Neuronal stem cell (in vitro differentiated cells): ENCODE measurements around the gene DCAF11.

Source experiments
- DNase-seq: peaks from one replicate; pipeline ENCODE4 v3.0.0-alpha.2; 2013; ENCODE audit warnings: low spot score
- H2AFZ ChIP-seq: one replicate; pipeline ENCODE4 v1.6.1; 2013; ENCODE audit warnings: mild to moderate bottlenecking, low read length, inconsistent platforms
- H2AK5ac ChIP-seq: 2 replicates; pipeline ENCODE4 v1.6.1; 2013; ENCODE audit warnings: low read depth, mild to moderate bottlenecking, inconsistent platforms, low read length, moderate library complexity, mixed read lengths
- H2BK120ac ChIP-seq: 2 replicates; pipeline ENCODE4 v1.6.1; 2013; ENCODE audit warnings: low read depth, mild to moderate bottlenecking, inconsistent platforms, low read length, moderate library complexity, mixed read lengths
- H2BK12ac ChIP-seq: one replicate; pipeline ENCODE4 v1.6.1; 2013; ENCODE audit warnings: low read length, inconsistent platforms
- H2BK15ac ChIP-seq: 2 replicates; pipeline ENCODE4 v1.6.1; 2013; ENCODE audit warnings: mild to moderate bottlenecking, low read length, inconsistent platforms, mixed read lengths
- H2BK5ac ChIP-seq: one replicate; pipeline ENCODE4 v1.6.1; 2013; ENCODE audit warnings: inconsistent platforms, mild to moderate bottlenecking, low read length, moderate library complexity
- H3K14ac ChIP-seq: one replicate; pipeline ENCODE4 v1.6.1; 2013; ENCODE audit warnings: low read length, inconsistent platforms
- H3K18ac ChIP-seq: 2 replicates; pipeline ENCODE4 v1.6.1; 2013; ENCODE audit warnings: low read length, inconsistent platforms
- H3K23ac ChIP-seq: 2 replicates; pipeline ENCODE4 v1.6.1; 2013; ENCODE audit warnings: low read depth, mild to moderate bottlenecking, mixed read lengths, low read length, inconsistent platforms; ENCODE audit not compliant: poor library complexity
- H3K27ac ChIP-seq: replicated peaks from 3 replicates; pipeline ENCODE4 v1.5.1; 2013; ENCODE audit warnings: low read length, inconsistent platforms
- H3K27me3 ChIP-seq, 3 experiments: 2 replicates each; pipeline ENCODE4 v1.6.1; 2013; ENCODE audit warnings: low read length in 3 of 3, mild to moderate bottlenecking in 2 of 3, inconsistent platforms in 1 of 3, low read depth in 1 of 3, mixed read lengths in 1 of 3, moderate library complexity in 1 of 3; ENCODE audit not compliant: control insufficient read depth in 3 of 3, insufficient read depth in 3 of 3
- H3K36me3 ChIP-seq, 2 donors: replicated peaks in 1 of 2; 2 replicates each; pipeline ENCODE4 v1.6.1; 2013; ENCODE audit warnings: low read length in 2 of 2; ENCODE audit not compliant: control insufficient read depth in 2 of 2, insufficient read depth in 2 of 2
- H3K4ac ChIP-seq: 2 replicates; pipeline ENCODE4 v1.6.1; 2013; ENCODE audit warnings: inconsistent platforms, mild to moderate bottlenecking, low read length, moderate library complexity
- H3K4me1 ChIP-seq, 2 donors: 1 replicate in 1 of 2; 2 replicates in 1 of 2; pipeline ENCODE4 v1.6.1; 2013; ENCODE audit warnings: low read length in 2 of 2, low read depth in 1 of 2; ENCODE audit not compliant: control insufficient read depth in 2 of 2, insufficient read depth in 1 of 2
- H3K4me2 ChIP-seq: one replicate; pipeline ENCODE4 v1.6.1; 2013; ENCODE audit warnings: mild to moderate bottlenecking, low read length, inconsistent platforms; ENCODE audit not compliant: insufficient read depth, poor library complexity, severe bottlenecking
- H3K4me3 ChIP-seq, 2 donors: 2 replicates each; pipeline ENCODE4 v1.5.1; 2013; ENCODE audit warnings: low read length in 2 of 2, mild to moderate bottlenecking in 2 of 2, inconsistent platforms in 1 of 2, moderate library complexity in 1 of 2
- H3K79me1 ChIP-seq: one replicate; pipeline ENCODE4 v1.6.1; 2013; ENCODE audit warnings: low read depth, mild to moderate bottlenecking, inconsistent platforms, low read length, moderate library complexity
- H3K9ac ChIP-seq: one replicate; pipeline ENCODE4 v1.6.1; 2013; ENCODE audit warnings: mild to moderate bottlenecking, low read depth, low read length, inconsistent platforms; ENCODE audit not compliant: poor library complexity
- H3K9me3 ChIP-seq, 2 donors: replicated peaks in 1 of 2; 2 replicates each; pipeline versions ENCODE3 to v1.6.1; 2013; ENCODE audit warnings: low read length in 2 of 2, mild to moderate bottlenecking in 2 of 2, inconsistent platforms in 1 of 2, low read depth in 1 of 2, mixed read lengths in 1 of 2, moderate library complexity in 1 of 2; ENCODE audit not compliant: control insufficient read depth in 2 of 2, insufficient read depth in 1 of 2
- H4K8ac ChIP-seq: one replicate; pipeline ENCODE4 v1.6.1; 2013; ENCODE audit warnings: low read depth, mild to moderate bottlenecking, inconsistent platforms, low read length, moderate library complexity
- H4K91ac ChIP-seq: one replicate; pipeline ENCODE4 v1.6.1; 2013; ENCODE audit warnings: low read length, low read depth, mild to moderate bottlenecking, inconsistent platforms; ENCODE audit not compliant: poor library complexity
- WGBS, 2 donors: extraction: QIAGEN DNeasy Blood & Tissue Kit; methylation state at CpG; one replicate each; pipeline ENCODE4 v1.1.7; 2013; ENCODE audit warnings: missing lambda C conversion rate in 2 of 2, mixed read lengths in 1 of 2; ENCODE audit not compliant: insufficient read length in 2 of 2, insufficient replicate concordance in 1 of 2; ENCODE audit errors: extremely low coverage in 2 of 2; 5-methylcytosine and 5-hydroxymethylcytosine counted together

Gene DCAF11

GRCh38 chr14:24141097-24141880, 26.7 kb downstream of the DCAF11 start, which contains the start of gene EMC9:
Gene EMC9, minus strand, starts transcription at chr14:24141591. Its CDS starts 287 bp downstream, at chr14:24141304.
- peak within 1 kb of the TSS; percentile 99 for H3K9ac ChIP-seq
- H3K36me3 ChIP-seq, result peaks cover 27 to 58% of the 10 kb centered on the region in 2 donors
- H2AFZ ChIP-seq, result peak within 1 kb of the TSS; percentile 83
- H3K4me2 ChIP-seq, result peak within 1 kb of the TSS; percentile 88
- H3K14ac ChIP-seq, result peak within 1 kb of the TSS; percentile 40
- H2AK5ac ChIP-seq, result peak within 1 kb of the TSS; percentile 91
- H3K23ac ChIP-seq, result peak within 1 kb of the TSS; percentile 94
- H3K9me3 ChIP-seq, result no peaks in the 10 kb centered on the region
- no peak within 1 kb of the TSS for H3K4ac ChIP-seq
- no peak within 1 kb of the TSS for H2BK120ac ChIP-seq
- H3K4me1 ChIP-seq, result peaks cover 14 to 19% of the 10 kb centered on the region in 2 donors
- H3K27me3 ChIP-seq, result no peaks in the 10 kb centered on the region
- peak within 1 kb of the TSS; percentile 83 for H2BK15ac ChIP-seq
- H4K91ac ChIP-seq, result peak within 1 kb of the TSS; percentile 77
- peaks cover 7% of the 10 kb centered on the region for H3K79me1 ChIP-seq
- WGBS, 2 donors, result no CpG with 5 or more reads among the region's 65 CpGs
- H2BK12ac ChIP-seq, result peak within 1 kb of the TSS; percentile 53
- H3K4me3 ChIP-seq, result peak within 1 kb of the TSS; percentile 90 to 93
- DNase-seq, result peak; percentile 99
- H3K18ac ChIP-seq, result peak within 1 kb of the TSS; percentile 99
- peak within 1 kb of the TSS; percentile 94 for H3K27ac ChIP-seq
- H4K8ac ChIP-seq, result no peak within 1 kb of the TSS
- peak within 1 kb of the TSS; percentile 98 for H2BK5ac ChIP-seq

GRCh38 chr14:24143511-24143910, 28.9 kb downstream of the DCAF11 start:
- Histone ChIP-seq H3K36me3 (peaks cover 17 to 44% of the 10 kb centered on the region in 2 donors), H2AFZ (no peak overlapping the region), H3K9me3 (no peaks in the 10 kb centered on the region), H2BK12ac (no peak overlapping the region), H3K9ac (no peak overlapping the region), H3K4ac (no peak overlapping the region), H3K14ac (no peak overlapping the region), H2BK15ac (no peak overlapping the region), H2BK120ac (no peak overlapping the region), H2AK5ac (no peak overlapping the region), H3K79me1 (peaks cover 16% of the 10 kb centered on the region), H3K27me3 (no peaks in the 10 kb centered on the region), H4K8ac (no peak overlapping the region), H3K4me3 (no peak overlapping the region), H3K4me2 (no peak overlapping the region), H2BK5ac (no peak overlapping the region), H3K27ac (no peak overlapping the region), H3K18ac (no peak overlapping the region), H4K91ac (no peak overlapping the region), H3K4me1 (peaks cover 12 to 19% of the 10 kb centered on the region in 2 donors), H3K23ac (no peak overlapping the region)
- WGBS, 2 donors, result no CpG with 5 or more reads among the region's 2 CpGs
- no peak for DNase-seq

- H2BK15ac ChIP-seq, result no peak overlapping the region
- no peak overlapping the region for H2AK5ac ChIP-seq
- H4K91ac ChIP-seq, result no peak overlapping the region
- H3K9me3 ChIP-seq, result no peaks in the 10 kb centered on the region
- no peak overlapping the region for H3K4me3 ChIP-seq
- peaks cover 12 to 19% of the 10 kb centered on the region in 2 donors for H3K4me1 ChIP-seq
- H2BK120ac ChIP-seq, result no peak overlapping the region
- H3K23ac ChIP-seq, result no peak overlapping the region
- WGBS, 2 donors, result no CpG with 5 or more reads among the region's 1 CpG
- no peak overlapping the region for H4K8ac ChIP-seq
- no peak overlapping the region for H3K4me2 ChIP-seq
- no peak overlapping the region for H3K9ac ChIP-seq
- no peak for DNase-seq
- H2AFZ ChIP-seq, result no peak overlapping the region
- H3K18ac ChIP-seq, result no peak overlapping the region
- no peak overlapping the region for H2BK5ac ChIP-seq
- no peak overlapping the region for H2BK12ac ChIP-seq
- H3K27ac ChIP-seq, result no peak overlapping the region
- H3K27me3 ChIP-seq, result no peaks in the 10 kb centered on the region
- no peak overlapping the region for H3K14ac ChIP-seq
- no peak overlapping the region for H3K4ac ChIP-seq
- peaks cover 16% of the 10 kb centered on the region for H3K79me1 ChIP-seq
- H3K36me3 ChIP-seq, result peaks cover 12 to 43% of the 10 kb centered on the region in 2 donors
Observed at GRCh38 chr14:24144451-24144850, 29.9 kb downstream of the DCAF11 start.

GRCh38 chr14:24145219-24145618, 30.6 kb downstream of the DCAF11 start:
- H2BK5ac ChIP-seq, result no peak overlapping the region
- no peak overlapping the region for H3K4ac ChIP-seq
- H2AK5ac ChIP-seq, result peak overlapping the region; percentile 38
- no CpG with 5 or more reads among the region's 2 CpGs for WGBS, 2 donors
- H3K4me2 ChIP-seq, result no peak overlapping the region
- H3K23ac ChIP-seq, result no peak overlapping the region
- peaks cover 18% of the 10 kb centered on the region for H3K79me1 ChIP-seq
- no peak for DNase-seq
- no peak overlapping the region for H3K27ac ChIP-seq
- H3K4me3 ChIP-seq, result peak overlapping the region; percentile 27 to 96
- no peak overlapping the region for H2AFZ ChIP-seq
- H4K8ac ChIP-seq, result no peak overlapping the region
- peaks cover 10 to 17% of the 10 kb centered on the region in 2 donors for H3K4me1 ChIP-seq
- no peak overlapping the region for H2BK12ac ChIP-seq
- H2BK15ac ChIP-seq, result no peak overlapping the region
- H3K14ac ChIP-seq, result no peak overlapping the region
- no peaks in the 10 kb centered on the region for H3K9me3 ChIP-seq
- H3K9ac ChIP-seq, result no peak overlapping the region
- H3K27me3 ChIP-seq, result no peaks in the 10 kb centered on the region
- H2BK120ac ChIP-seq, result no peak overlapping the region
- no peak overlapping the region for H4K91ac ChIP-seq
- no peak overlapping the region for H3K18ac ChIP-seq
- peaks cover 18 to 44% of the 10 kb centered on the region in 2 donors for H3K36me3 ChIP-seq
